GM19240 (cell line): ENCODE measurements around the gene INPP4B.

Experiments used
- DNase-seq: peaks from one replicate; pipeline ENCODE4 v3.0.0; 2011; ENCODE audit warnings: low spot score; ENCODE audit not compliant: insufficient read length

Gene INPP4B

GRCh38 chr4:142846108-142846728 lies at the start of gene INPP4B:
Gene INPP4B (minus strand): TSS chr4:142846301.
- no peak for DNase-seq

DNA sequence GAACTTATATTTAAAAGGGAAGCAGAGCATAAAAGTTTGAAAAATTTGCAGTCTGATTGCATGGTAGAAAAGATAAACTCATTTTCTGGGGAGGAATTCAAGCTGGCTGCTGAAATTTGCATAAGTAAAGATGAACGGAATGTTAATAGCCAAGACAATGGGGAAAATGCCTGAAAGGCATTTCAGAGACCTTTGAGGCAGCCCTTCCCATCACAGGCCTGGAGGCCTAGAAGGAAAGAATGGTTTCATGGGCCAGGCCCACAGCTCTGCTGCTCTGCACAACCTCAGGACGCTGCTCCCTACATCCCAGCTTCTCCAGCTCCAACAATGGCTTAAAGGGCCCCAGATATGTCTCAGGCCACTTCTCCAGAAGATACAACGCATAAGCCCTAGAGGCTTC lies 46.9 kb upstream of the INPP4B start:
- no peak for DNase-seq

- no peak for DNase-seq
Measured at GRCh38 chr4:142886566-142886965, 40.5 kb upstream of the INPP4B start.

DNA sequence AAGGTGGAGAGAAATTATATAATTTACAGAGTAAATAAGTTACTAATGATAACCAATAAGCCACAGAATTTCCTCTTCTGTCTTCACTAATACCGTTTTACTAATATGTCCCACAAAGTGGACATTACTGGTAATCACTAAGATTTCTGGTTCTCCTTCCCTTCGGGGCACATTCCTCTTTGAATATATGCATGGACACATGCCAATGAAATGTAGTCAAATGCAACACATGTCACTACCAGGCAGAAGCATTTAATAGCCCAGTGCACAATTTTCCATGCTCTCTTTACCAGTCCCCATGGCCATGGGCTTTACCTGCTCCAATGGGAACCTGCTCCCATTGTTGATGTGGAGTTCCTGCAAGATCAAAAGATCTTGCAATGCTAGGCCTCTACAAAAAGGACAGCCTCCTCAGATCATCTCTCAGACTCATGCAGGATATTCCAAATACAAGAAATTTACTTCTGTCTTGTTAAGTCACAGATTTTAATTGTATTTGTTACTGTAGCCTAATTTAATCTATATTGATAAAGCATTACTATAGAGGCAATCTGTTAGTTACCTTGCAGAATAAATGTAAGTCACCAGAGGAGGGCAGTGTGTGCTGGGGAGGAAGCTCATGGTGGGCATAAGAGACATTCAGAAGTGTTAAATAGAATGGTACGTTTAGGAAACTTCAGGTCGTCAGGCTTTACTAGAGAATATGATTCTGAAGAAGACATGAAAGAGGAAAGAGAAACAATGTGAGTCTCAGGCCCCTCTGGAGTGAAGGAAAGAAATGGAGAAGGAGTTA lies 37.1 kb upstream of the INPP4B start:
- DNase-seq = no peak

- no peak for DNase-seq
Measured at GRCh38 chr4:142882159-142882558, 36.1 kb upstream of the INPP4B start.

DNA sequence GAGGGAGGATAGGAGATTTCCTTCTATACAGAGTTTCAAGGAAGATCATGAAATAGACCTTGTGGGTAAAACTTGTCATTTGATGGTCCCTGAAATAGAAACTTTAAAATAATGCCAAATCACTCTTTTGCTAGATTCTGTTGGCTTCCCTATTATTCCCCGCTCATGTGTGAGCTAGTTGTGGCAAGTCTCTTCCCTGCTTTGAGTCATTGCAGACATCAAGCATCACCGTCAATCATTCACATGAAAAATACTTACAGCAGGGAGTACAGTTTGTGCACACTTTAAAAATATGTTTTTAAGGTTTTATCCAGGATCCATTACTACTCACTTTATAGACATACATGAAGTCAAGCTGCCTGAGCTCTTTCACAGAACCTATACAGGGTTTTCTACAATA lies 35.2 kb upstream of the INPP4B start:
- no peak for DNase-seq

GRCh38 chr4:142875117-142875516 lies 29.0 kb upstream of the INPP4B start:
- no peak for DNase-seq

GRCh38 chr4:142874684-142875083 lies 28.6 kb upstream of the INPP4B start:
- no peak for DNase-seq

DNA sequence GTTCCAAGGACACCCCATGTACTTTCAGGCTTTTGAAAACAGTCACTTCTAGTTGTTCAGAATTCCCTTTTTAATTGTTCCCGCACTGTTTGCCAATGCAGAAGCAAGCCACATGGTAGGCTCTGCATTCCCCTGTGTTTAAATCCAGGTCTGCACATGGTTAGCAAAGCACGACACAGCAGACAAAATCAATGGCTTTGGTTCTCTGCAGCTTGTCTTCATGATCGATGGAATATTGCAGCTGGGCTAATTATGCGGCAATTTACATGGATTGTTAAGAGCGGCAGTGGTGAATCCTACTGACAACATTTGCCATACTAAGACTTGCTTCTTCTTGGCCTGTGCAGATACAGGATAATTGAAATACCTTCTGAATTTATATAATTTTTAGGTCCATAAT lies 20.6 kb upstream of the INPP4B start:
- no peak for DNase-seq

- DNase-seq = no peak
Measured at GRCh38 chr4:142861351-142861750, 15.2 kb upstream of the INPP4B start.

GRCh38 chr4:142858965-142859364 lies 12.9 kb upstream of the INPP4B start:
- DNase-seq = no peak

DNA sequence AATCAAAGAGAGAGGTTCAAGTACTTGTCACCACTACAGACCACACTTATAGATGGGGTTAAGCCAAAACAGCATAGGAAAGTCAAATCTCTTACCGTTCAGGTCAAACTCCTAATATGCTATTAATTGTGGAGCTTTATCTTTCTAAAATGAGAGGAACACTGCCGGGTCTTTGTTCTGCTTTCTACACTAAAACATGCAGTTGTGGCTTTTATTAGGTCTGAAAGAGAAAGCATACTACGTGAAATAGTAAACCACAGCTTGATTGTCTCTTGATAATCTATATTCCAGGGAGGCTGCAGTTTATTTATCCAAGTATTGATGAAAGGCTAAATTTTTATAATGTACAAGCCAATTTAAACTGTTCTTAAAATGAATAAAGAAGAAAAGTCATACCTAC lies 12.3 kb upstream of the INPP4B start:
- DNase-seq = no peak

- no peak for DNase-seq
Measured at GRCh38 chr4:142856576-142856975, 10.5 kb upstream of the INPP4B start.

- no peak for DNase-seq
Measured at GRCh38 chr4:142850478-142850877, 4.4 kb upstream of the INPP4B start.

GRCh38 chr4:142846729-142847596 lies 862 bp upstream of the INPP4B start:
- no peak for DNase-seq

DNA sequence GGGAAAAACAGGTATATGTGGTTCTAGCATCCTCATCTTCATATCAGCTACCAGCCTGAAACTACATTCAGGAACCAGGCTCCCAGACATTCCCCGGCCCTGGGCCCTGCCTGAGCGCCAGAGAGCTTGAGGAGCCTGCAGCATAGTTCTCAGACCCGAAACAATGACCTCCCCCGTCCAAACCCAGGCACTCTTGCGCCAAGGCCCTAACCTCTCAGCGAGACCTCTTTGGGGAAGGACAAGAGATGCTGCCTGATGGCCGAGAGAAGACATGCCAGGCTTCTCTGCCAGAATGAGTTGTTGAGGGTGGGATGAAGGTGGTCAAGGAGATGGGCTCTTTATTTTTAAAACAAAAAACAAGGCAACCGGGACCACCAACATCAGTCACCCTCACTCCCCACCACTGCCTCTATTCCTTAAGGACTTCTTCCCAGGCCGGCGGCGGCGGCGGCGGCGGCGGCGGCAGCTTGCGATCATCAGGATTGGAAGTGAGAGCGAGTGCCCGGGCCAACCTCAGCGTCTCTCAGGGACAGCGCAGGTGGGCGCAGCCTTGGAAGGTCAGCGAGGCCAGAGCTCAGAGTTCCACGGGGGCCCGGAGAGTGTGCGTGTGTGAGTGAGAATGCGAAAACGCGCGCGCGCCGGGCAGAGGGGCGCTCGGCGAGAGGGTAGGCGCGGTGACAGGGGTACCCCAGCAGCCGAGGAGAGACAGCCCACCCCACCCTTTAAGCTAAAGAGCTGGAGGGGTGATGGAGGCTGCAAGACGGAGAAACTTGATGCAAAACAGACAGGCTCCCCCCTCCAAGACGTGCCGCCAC lies 601 bp downstream of the INPP4B start:
- no peak for DNase-seq

DNA sequence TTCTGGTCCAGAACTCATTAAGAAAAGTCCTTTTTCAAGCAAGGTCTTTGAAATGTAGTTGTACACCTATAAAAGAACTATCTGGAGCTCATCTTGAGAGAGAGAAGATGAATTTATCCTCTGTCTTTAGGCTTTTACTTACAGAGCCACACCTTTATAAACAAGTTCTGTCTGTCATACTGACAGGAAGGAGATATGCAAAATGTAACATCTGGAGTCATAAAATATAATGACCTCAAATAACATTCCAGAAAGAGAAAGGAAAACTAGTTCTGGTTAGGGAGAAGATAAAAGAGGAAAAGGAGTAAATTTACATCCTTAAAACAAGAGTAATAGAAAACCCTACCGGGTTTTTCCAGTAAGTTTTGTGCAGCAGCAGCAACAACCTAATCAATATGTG lies 1.3 kb downstream of the INPP4B start:
- DNase-seq = no peak

GRCh38 chr4:142840516-142841123 lies 5.5 kb downstream of the INPP4B start:
- DNase-seq = no peak

- DNase-seq = no peak
Measured at GRCh38 chr4:142838778-142839177, 7.3 kb downstream of the INPP4B start.

DNA sequence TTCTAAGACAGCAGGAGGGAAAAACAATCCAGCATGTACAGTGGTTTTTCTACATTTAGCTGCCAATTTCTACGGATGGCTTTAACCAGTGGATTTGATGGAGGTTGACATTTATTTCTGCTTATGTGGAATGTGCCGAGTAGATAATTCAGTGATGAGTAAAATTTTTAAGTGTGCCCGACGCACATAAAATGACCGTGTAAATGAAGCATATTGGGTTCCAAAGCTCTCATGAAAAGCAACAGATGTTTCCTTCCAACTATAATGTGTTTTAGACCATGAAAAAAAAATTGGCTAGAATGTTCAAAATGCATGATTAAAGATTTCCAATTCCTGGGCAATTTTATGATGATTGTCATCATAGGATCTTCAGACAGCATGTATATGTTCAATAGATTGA lies 14.1 kb downstream of the INPP4B start:
- no peak for DNase-seq
